Stimulated activated CD8-positive, alpha-beta memory T cell treated with anti-CD3 and anti-CD28 coated beads, Interleukin-15, amount 100 ng/mL, for 1 hour (primary cell): ENCODE data around the gene HRK.
"Not testable (repeated sequence)": the region's sequence is repeated elsewhere in the genome, so short reads cannot be mapped to it uniquely, and the experiment has no call there.

Experiments used
- DNase-seq: peaks from one replicate; pipeline ENCODE4 v3.0.0-alpha.2; 2020; ENCODE audit warnings: low read depth

HRK gene

GRCh38 chr12:116818341-116818856 is 62.8 kb downstream of the HRK start:
- no peak for DNase-seq

DNA sequence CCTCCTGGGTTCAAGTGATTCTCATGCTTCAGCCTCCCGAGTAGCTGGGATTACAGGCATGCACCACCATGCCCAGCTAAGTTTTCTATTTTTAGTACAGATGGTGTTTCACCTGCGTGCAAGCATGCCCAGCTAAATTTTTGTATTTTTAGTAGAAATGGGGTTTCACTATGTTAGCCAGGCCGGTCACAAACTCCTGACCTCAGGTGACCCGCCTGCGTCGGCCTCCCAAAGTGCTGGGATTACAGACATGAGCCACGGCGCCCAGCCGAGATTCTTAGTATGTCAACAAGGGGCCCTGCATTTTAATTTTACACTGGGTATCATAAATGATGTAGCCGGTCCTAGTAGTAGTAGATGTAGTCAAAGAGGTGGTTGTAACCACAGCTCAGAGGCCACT is 66.5 kb downstream of the HRK start:
- DNase-seq: not testable (repeated sequence)

DNA sequence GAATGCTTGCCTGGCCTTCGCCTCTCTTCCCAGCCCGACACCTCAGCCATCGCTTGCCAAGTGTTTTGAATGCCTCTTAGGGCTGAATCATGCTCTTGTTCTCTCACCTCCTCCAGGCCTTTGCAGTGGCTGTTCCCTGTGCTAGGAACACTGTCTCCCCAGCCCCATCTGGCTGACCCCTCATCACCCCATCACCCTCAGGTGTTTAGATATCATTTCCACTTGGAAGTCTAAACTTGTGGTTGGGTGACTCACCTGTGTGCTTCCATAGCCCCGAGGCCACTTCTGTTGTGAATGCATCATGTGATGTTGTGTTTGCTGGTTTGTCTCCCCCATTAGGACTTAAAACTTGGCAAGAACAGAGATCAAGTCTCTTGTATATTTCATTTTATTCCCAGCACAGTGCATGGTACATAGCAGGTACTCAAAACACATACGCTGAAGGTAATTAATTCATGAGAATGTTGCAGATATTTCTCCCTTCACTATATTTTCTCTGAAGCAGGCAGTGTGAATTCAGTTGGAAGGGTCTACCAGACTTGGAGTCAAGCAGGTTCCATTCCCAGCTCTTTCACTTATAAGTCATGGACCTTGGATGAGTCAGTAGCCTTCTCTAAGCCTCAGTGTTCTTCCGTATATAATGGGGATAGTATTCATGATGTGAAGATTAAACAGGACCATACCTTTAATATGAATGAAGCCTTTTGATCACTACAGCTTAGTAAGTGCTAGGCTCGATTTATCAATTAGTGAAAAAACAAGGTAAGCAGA is 67.8 kb downstream of the HRK start:
- no peak for DNase-seq

GRCh38 chr12:116812238-116812637 is 69.0 kb downstream of the HRK start:
- no peak for DNase-seq

DNA sequence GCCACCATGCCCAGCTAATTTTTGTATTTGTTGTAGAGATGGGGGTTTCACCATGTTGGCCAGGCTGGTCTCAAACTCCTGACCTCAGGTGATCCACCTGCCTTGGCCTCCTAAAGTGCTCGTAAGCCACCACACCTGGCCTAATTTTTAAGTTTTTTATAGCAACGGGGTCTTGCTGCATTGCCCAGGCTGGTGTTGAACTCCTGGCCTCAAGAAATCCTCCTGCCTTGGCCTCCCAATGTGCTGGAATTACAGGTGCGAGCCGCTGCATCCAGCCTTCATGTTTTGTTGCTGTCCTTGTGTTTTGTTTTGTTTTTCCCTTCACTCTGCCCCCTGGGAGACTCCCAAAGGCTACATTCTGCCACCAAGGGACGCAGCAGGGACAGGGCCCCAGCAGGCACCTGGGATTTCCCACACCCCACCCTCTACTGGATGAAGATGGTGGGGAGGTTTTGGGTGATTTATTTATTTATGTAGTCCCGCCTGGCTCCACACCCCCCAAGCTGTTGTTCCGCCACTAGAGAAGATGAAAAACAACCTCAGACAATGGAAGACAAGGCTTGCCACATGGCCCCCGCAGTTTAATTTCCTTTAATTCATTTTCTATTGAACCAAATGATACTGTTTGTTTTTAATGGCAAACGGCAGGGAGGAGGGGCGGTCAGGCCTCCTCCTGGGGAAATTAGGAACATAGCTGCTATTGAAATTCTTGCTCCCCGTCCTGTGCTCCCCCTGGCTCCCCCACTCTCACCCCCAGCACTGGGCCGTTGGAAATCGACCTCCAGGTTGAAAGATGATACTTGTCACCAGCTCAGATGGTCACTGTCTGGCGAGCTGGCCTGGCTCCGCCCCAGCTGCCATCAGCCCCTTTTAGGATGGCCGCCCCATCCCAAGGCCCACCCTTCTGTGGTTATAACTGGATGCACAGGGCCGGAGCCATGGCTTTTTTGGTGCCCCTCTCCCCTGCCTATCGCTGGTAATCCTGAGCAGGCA is 72.8 kb downstream of the HRK start:
- DNase-seq: no peak

DNA sequence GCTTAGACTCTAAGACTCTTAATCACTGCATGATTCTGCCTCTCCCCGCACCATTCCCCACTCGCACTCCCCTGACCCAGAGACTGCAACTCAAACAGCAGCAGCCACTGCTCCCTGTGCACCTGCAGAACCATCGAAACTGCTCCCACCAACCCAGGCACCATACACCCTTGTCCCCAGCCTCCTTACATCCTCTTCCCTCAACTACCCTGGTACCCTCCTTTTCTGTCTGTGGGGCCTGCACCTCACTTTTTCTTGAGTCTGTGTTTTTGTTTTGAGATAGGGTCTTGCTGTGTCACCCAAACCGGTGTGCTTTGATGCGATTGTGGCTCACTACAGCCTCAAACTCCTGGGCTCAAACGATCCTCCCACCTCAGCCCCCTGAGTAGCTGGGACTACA is 73.7 kb downstream of the HRK start:
- DNase-seq: no peak

DNA sequence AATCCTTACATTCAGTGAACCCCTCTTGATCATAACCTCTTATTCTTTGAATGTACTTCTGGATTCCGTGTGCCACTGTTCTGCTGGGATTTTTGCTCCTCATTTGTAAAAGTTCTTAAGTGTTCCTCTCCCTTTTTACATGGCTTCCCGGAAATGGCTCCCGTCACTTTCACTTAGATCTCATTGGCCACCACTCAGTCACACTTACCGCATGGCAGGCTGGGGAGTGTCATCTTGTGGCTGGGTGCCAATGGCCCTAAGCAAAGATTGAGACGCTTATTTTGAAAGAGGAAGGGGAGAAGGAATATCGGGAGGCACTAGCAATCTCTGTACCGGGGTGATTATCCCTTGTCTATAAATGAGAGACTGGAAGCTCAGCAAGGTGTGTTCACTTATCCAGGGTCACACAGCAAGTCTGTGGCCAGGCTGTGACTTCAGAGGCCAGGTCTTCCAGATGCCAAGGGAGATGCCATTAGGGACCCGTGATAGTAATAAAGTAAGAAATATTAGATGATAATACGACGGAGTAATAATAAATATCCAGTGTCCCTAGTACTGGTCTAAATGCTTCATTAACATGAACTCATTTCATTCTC is 74.3 kb downstream of the HRK start:
- DNase-seq: no peak
